ENCODE results near the gene CREB5.

The CREB5 gene

GRCh38 chr7:28621369-28621841 is 209.1 kb downstream of the CREB5 start:
- DNase-seq (ENCODE audit: insufficient read length, low spot score), result no peak
- FAIRE-seq, result no peak
- no peak for TF ChIP-seq CTCF (IDR thresholded peaks at IDR 0.05; ENCODE audit: insufficient read depth, missing control alignments)

GRCh38 chr7:28623105-28623730 is 210.9 kb downstream of the CREB5 start:
- DNase-seq (ENCODE audit: insufficient read length, low spot score), result no peak
- no peak for TF ChIP-seq CTCF (IDR thresholded peaks at IDR 0.05; ENCODE audit: insufficient read depth, missing control alignments)
- FAIRE-seq, result no peak

- TF ChIP-seq CTCF (IDR thresholded peaks at IDR 0.05; ENCODE audit: insufficient read depth, missing control alignments), result peak; percentile 48
- DNase-seq (ENCODE audit: insufficient read length, low spot score) (no peak), FAIRE-seq (no peak)
These were observed 211.5 kb downstream of the CREB5 start for GRCh38 chr7:28623863-28624262.

- FAIRE-seq, result no peak
- TF ChIP-seq CTCF (IDR thresholded peaks at IDR 0.05; ENCODE audit: insufficient read depth, missing control alignments), result no peak
- DNase-seq (ENCODE audit: insufficient read length, low spot score), result no peak
These were observed 213.1 kb downstream of the CREB5 start for GRCh38 chr7:28625432-28625831.

GRCh38 chr7:28626221-28626620 is 213.9 kb downstream of the CREB5 start:
- FAIRE-seq, result no peak

GRCh38 chr7:28626624-28627262 is 214.4 kb downstream of the CREB5 start:
- FAIRE-seq (no peak), DNase-seq (ENCODE audit: insufficient read length, low spot score) (no peak)
- TF ChIP-seq CTCF (IDR thresholded peaks at IDR 0.05; ENCODE audit: insufficient read depth, missing control alignments), result peak; percentile 37

More at GRCh38 chr7:28626221-28626620, 213.9 kb downstream of the CREB5 start:
- TF ChIP-seq CTCF (IDR thresholded peaks at IDR 0.05; ENCODE audit: insufficient read depth, missing control alignments), result no peak
- DNase-seq (ENCODE audit: insufficient read length, low spot score), result no peak

- FAIRE-seq (no peak), DNase-seq (ENCODE audit: insufficient read length, low spot score) (no peak)
- TF ChIP-seq CTCF (IDR thresholded peaks at IDR 0.05; ENCODE audit: insufficient read depth, missing control alignments), result no peak
These were observed 214.9 kb downstream of the CREB5 start for GRCh38 chr7:28627263-28627653.

Data from D721Med (cell line).